NOMO-1 treated with DMSO at 0.1 percent for 48 hours (cell line): Measurements from ENCODE around the gene APOF.
"Not testable (repeated sequence)": the region's sequence is repeated elsewhere in the genome, so short reads cannot be mapped to it uniquely, and the experiment has no call there.

Experiments used
- DNase-seq: peaks from one replicate; lab custom pipeline; 2025; ENCODE audit not compliant: unreplicated experiment; lab: John Stamatoyannopoulos, UW

APOF gene

GRCh38 chr12:56374726-56375597, 12.3 kb upstream of the APOF start:
- DNase-seq: no peak

- no peak for DNase-seq
Observed at GRCh38 chr12:56373515-56373914, 10.9 kb upstream of the APOF start.

- no peak for DNase-seq
Observed at GRCh38 chr12:56366948-56367347, 4.3 kb upstream of the APOF start.

GRCh38 chr12:56361487-56362129, 1.0 kb downstream of the APOF start:
- no peak for DNase-seq

- peak; percentile 100 for DNase-seq
Observed at GRCh38 chr12:56359851-56360767, 2.5 kb downstream of the APOF start, which contains the start of gene STAT2. Gene STAT2 (minus strand): TSS chr12:56360107. CDS start chr12:56356571, 3,536 bp downstream.

- DNase-seq: peak; percentile 52
Observed at GRCh38 chr12:56358836-56359532, 3.7 kb downstream of the APOF start.

GRCh38 chr12:56351325-56351724, 11.3 kb downstream of the APOF start:
- no peak for DNase-seq

- no peak for DNase-seq
Observed at GRCh38 chr12:56350662-56351061, 12.0 kb downstream of the APOF start.

GRCh38 chr12:56348776-56349175, 13.9 kb downstream of the APOF start:
- DNase-seq: no peak

- DNase-seq: not testable (repeated sequence)
Observed at GRCh38 chr12:56347255-56347654, 15.4 kb downstream of the APOF start.

GRCh38 chr12:56346675-56347074, 16.0 kb downstream of the APOF start:
- DNase-seq: no peak

GRCh38 chr12:56342290-56342689, 20.4 kb downstream of the APOF start:
- not testable (repeated sequence) for DNase-seq

- DNase-seq: no peak
Observed at GRCh38 chr12:56341616-56342015, 21.0 kb downstream of the APOF start.

- no peak for DNase-seq
Observed at GRCh38 chr12:56339158-56339422, 23.6 kb downstream of the APOF start.

GRCh38 chr12:56338308-56339157, 24.1 kb downstream of the APOF start, which contains the start of gene IL23A:
Gene IL23A (plus strand): TSS chr12:56338884. CDS start chr12:56339045, 161 bp downstream.
- peak; percentile 10 for DNase-seq

GRCh38 chr12:56337753-56338251, 24.9 kb downstream of the APOF start:
- peak; percentile 13 for DNase-seq

- peak; percentile 89 for DNase-seq
Observed at GRCh38 chr12:56336361-56337167, 26.1 kb downstream of the APOF start.

- DNase-seq: not testable (repeated sequence)
Observed at GRCh38 chr12:56335527-56335926, 27.1 kb downstream of the APOF start.

GRCh38 chr12:56334490-56334793, 28.2 kb downstream of the APOF start:
- no peak for DNase-seq
